Large intestine (tissue), 3 donors: ENCODE measurements around the gene LAP3. TPM values are rescaled to one million over a fixed set of nuclear protein-coding genes. Genes with fewer than 3 reads are reported as not detected.

ENCODE experiments used
- DNase-seq, 2 donors: peaks; one replicate each; pipeline versions ENCODE4 v3.0.0 to v3.0.0-alpha.2; 2013
- H3K27ac ChIP-seq: one replicate; pipeline ENCODE4 v1.5.1; 2013; ENCODE audit warnings: low read length
- H3K27me3 ChIP-seq: 2 replicates; pipeline ENCODE4 v1.6.1; 2013; ENCODE audit warnings: low read length; ENCODE audit not compliant: control insufficient read depth, insufficient read depth
- H3K36me3 ChIP-seq: 2 replicates; pipeline ENCODE4 v1.6.1; 2013; ENCODE audit warnings: low read length; ENCODE audit not compliant: control insufficient read depth, insufficient read depth
- H3K4me1 ChIP-seq: one replicate; pipeline ENCODE4 v1.6.1; 2013; ENCODE audit warnings: low read length; ENCODE audit not compliant: control insufficient read depth, insufficient read depth
- H3K4me3 ChIP-seq: one replicate; pipeline ENCODE4 v1.5.1; 2013; ENCODE audit warnings: low read length
- H3K9me3 ChIP-seq: one replicate; pipeline ENCODE4 v1.6.1; 2013; ENCODE audit warnings: mild to moderate bottlenecking, low read depth, low read length, moderate library complexity; ENCODE audit not compliant: control insufficient read depth
- WGBS: methylation state at CpG from one replicate; pipeline ENCODE4 v1.1.5; 2013; ENCODE audit warnings: low lambda C conversion rate; ENCODE audit not compliant: insufficient coverage; 5-methylcytosine and 5-hydroxymethylcytosine counted together
- polyA plus RNA-seq: library from polyadenylated mRNA; unstranded; fragments of 120-200 nt; gene quantifications from one replicate; pipeline ENCODE4 v1.2.1, GENCODE V29; 2013

Gene LAP3
- polyA plus RNA-seq, 1 donor: 76.1 TPM

GRCh38 chr4:17583276-17583675 is 6.3 kb downstream of the LAP3 start:
- no peak overlapping the region for H3K27ac ChIP-seq
- H3K27me3 ChIP-seq: no peaks in the 10 kb centered on the region
- peaks cover 9% of the 10 kb centered on the region for H3K4me1 ChIP-seq
- peaks cover 72% of the 10 kb centered on the region for H3K36me3 ChIP-seq
- H3K9me3 ChIP-seq: no peaks in the 10 kb centered on the region
- no peak overlapping the region for H3K4me3 ChIP-seq
- no peak for DNase-seq
- WGBS: no CpG with 5 or more reads among the region's 9 CpGs

- H3K27ac ChIP-seq: no peak overlapping the region
- no peak overlapping the region for H3K4me3 ChIP-seq
- H3K27me3 ChIP-seq: no peaks in the 10 kb centered on the region
- WGBS: no CpG with 5 or more reads among the region's 4 CpGs
- DNase-seq: no peak
- H3K36me3 ChIP-seq: peaks cover 76% of the 10 kb centered on the region
- peaks cover 6% of the 10 kb centered on the region for H3K4me1 ChIP-seq
- H3K9me3 ChIP-seq: no peaks in the 10 kb centered on the region
Measured at GRCh38 chr4:17583941-17584340, 6.9 kb downstream of the LAP3 start.

GRCh38 chr4:17584521-17585213 is 7.7 kb downstream of the LAP3 start:
- Histone ChIP-seq H3K4me3 (no peak overlapping the region), H3K36me3 (peaks cover 82% of the 10 kb centered on the region), H3K9me3 (no peaks in the 10 kb centered on the region), H3K27ac (no peak overlapping the region), H3K4me1 (peaks cover 6% of the 10 kb centered on the region), H3K27me3 (no peaks in the 10 kb centered on the region)
- DNase-seq: no peak
- 100% methylated on average over 2 of the region's 10 CpGs for WGBS

- Histone ChIP-seq H3K9me3 (no peaks in the 10 kb centered on the region), H3K27me3 (no peaks in the 10 kb centered on the region), H3K27ac (peak overlapping the region; percentile 18), H3K4me1 (peaks cover 12% of the 10 kb centered on the region), H3K36me3 (peaks cover 74% of the 10 kb centered on the region), H3K4me3 (no peak overlapping the region)
- 87% methylated on average over 4 of the region's 9 CpGs for WGBS
- DNase-seq: peak in 1 of 2 donors; percentile 16
Measured at GRCh38 chr4:17587094-17587822, 10.3 kb downstream of the LAP3 start.

- no peaks in the 10 kb centered on the region for H3K27me3 ChIP-seq
- no peak overlapping the region for H3K4me3 ChIP-seq
- WGBS: no CpG with 5 or more reads among the region's 3 CpGs
- H3K4me1 ChIP-seq: peaks cover 12% of the 10 kb centered on the region
- no peaks in the 10 kb centered on the region for H3K9me3 ChIP-seq
- peak; percentile 47 to 70 for DNase-seq
- peak overlapping the region; percentile 44 for H3K27ac ChIP-seq
- peaks cover 60% of the 10 kb centered on the region for H3K36me3 ChIP-seq
Measured at GRCh38 chr4:17589355-17589754, 12.4 kb downstream of the LAP3 start.

- no peaks in the 10 kb centered on the region for H3K4me1 ChIP-seq
- no peak overlapping the region for H3K4me3 ChIP-seq
- no peaks in the 10 kb centered on the region for H3K27me3 ChIP-seq
- no peak for DNase-seq
- no peak overlapping the region for H3K27ac ChIP-seq
- no peaks in the 10 kb centered on the region for H3K9me3 ChIP-seq
- WGBS: no CpG with 5 or more reads among the region's 6 CpGs
- H3K36me3 ChIP-seq: peaks cover 56% of the 10 kb centered on the region
Measured at GRCh38 chr4:17595471-17596005, 18.5 kb downstream of the LAP3 start.

GRCh38 chr4:17597517-17597916 is 20.5 kb downstream of the LAP3 start:
- Histone ChIP-seq H3K9me3 (no peaks in the 10 kb centered on the region), H3K4me3 (no peak overlapping the region), H3K36me3 (peaks cover 56% of the 10 kb centered on the region), H3K27me3 (no peaks in the 10 kb centered on the region), H3K4me1 (no peaks in the 10 kb centered on the region), H3K27ac (no peak overlapping the region)
- DNase-seq: peak in 1 of 2 donors; percentile 18
- no CpG with 5 or more reads among the region's 7 CpGs for WGBS

GRCh38 chr4:17599826-17600225 is 22.8 kb downstream of the LAP3 start:
- peaks cover 53% of the 10 kb centered on the region for H3K36me3 ChIP-seq
- DNase-seq: no peak
- H3K4me1 ChIP-seq: no peaks in the 10 kb centered on the region
- no peaks in the 10 kb centered on the region for H3K9me3 ChIP-seq
- no peaks in the 10 kb centered on the region for H3K27me3 ChIP-seq
- no peak overlapping the region for H3K4me3 ChIP-seq
- no peak overlapping the region for H3K27ac ChIP-seq
- no CpG with 5 or more reads among the region's 1 CpG for WGBS

GRCh38 chr4:17605236-17605635 is 28.2 kb downstream of the LAP3 start:
- Histone ChIP-seq H3K27ac (no peak overlapping the region), H3K9me3 (no peaks in the 10 kb centered on the region), H3K4me3 (no peak overlapping the region), H3K27me3 (no peaks in the 10 kb centered on the region), H3K4me1 (no peaks in the 10 kb centered on the region), H3K36me3 (peaks cover 42% of the 10 kb centered on the region)
- 100% methylated on average over 2 of the region's 3 CpGs for WGBS
- DNase-seq: no peak

GRCh38 chr4:17613761-17614415 is 36.9 kb downstream of the LAP3 start:
- Histone ChIP-seq H3K4me1 (peaks cover 6% of the 10 kb centered on the region), H3K27me3 (no peaks in the 10 kb centered on the region), H3K36me3 (peaks cover 17% of the 10 kb centered on the region), H3K27ac (peak overlapping the region; percentile 68), H3K4me3 (peak overlapping the region; percentile 79), H3K9me3 (no peaks in the 10 kb centered on the region)
- DNase-seq: no peak
- WGBS: 0% methylated on average over 3 of the region's 23 CpGs
